NCI-H2196 (cell line): ENCODE results near the gene MLXIPL.
"Not testable (repeated sequence)": the region's sequence is repeated elsewhere in the genome, so short reads cannot be mapped to it uniquely, and the experiment has no call there.

Source experiments
- DNase-seq: peaks from one replicate; lab custom pipeline; 2025; ENCODE audit not compliant: unreplicated experiment; lab: John Stamatoyannopoulos, UW

The MLXIPL gene

GRCh38 chr7:73613954-73614735, 10.2 kb downstream of the MLXIPL start:
- DNase-seq: no peak

GRCh38 chr7:73612598-73613269, 11.6 kb downstream of the MLXIPL start:
- peak; percentile 79 for DNase-seq

- no peak for DNase-seq
Observed at GRCh38 chr7:73611017-73611555, 13.2 kb downstream of the MLXIPL start.

GRCh38 chr7:73610105-73610504, 14.2 kb downstream of the MLXIPL start:
- DNase-seq: no peak

- DNase-seq: not testable (repeated sequence)
Observed at GRCh38 chr7:73607692-73607983, 16.7 kb downstream of the MLXIPL start.

- DNase-seq: peak; percentile 80
Observed at GRCh38 chr7:73606801-73607691, 17.3 kb downstream of the MLXIPL start.

- no peak for DNase-seq
Observed at GRCh38 chr7:73605601-73606220, 18.6 kb downstream of the MLXIPL start.

- DNase-seq: no peak
Observed at GRCh38 chr7:73602721-73603651, 21.3 kb downstream of the MLXIPL start.

- DNase-seq: no peak
Observed at GRCh38 chr7:73599916-73600315, 24.4 kb downstream of the MLXIPL start.

- DNase-seq: no peak
Observed at GRCh38 chr7:73599151-73599882, 25.0 kb downstream of the MLXIPL start.

GRCh38 chr7:73597978-73598782, 26.1 kb downstream of the MLXIPL start:
- no peak for DNase-seq

- no peak for DNase-seq
Observed at GRCh38 chr7:73596191-73597065, 27.9 kb downstream of the MLXIPL start.

GRCh38 chr7:73595358-73595757, 29.0 kb downstream of the MLXIPL start:
- DNase-seq: no peak

GRCh38 chr7:73593207-73594045, 30.9 kb downstream of the MLXIPL start:
- DNase-seq: no peak

GRCh38 chr7:73586911-73587310, 37.4 kb downstream of the MLXIPL start:
- no peak for DNase-seq

- DNase-seq: no peak
Observed at GRCh38 chr7:73585196-73585595, 39.1 kb downstream of the MLXIPL start.
